Gastrocnemius medialis (tissue), 4 donors: ENCODE data around the gene SHB. TPM values are rescaled to one million over a fixed set of nuclear protein-coding genes. Genes with fewer than 3 reads are reported as not detected.

ENCODE experiments used
- ATAC-seq, 2 donors: fragments of 150-250 bp; one replicate each; pipeline ENCODE4 v1.9.1; 2016
- DNase-seq, 2 donors: peaks; one replicate each; pipeline ENCODE4 v3.0.0-alpha.2; 2019
- H3K27ac ChIP-seq, 4 donors: fragments of 200-600 bp; sonication (generic); 1 replicate in 1 of 4; 2 replicates in 3 of 4; pipeline ENCODE4 v1.5.1; 2016 to 2018; ENCODE audit warnings: mild to moderate bottlenecking in 2 of 4, moderate library complexity in 1 of 4
- H3K27me3 ChIP-seq, 3 donors: fragments of 200-600 bp; sonication (generic) in 2 of 3; 1 replicate in 1 of 3; 2 replicates in 2 of 3; pipeline versions ENCODE4 v1.5.1 to v1.6.0; 2016 to 2019; ENCODE audit warnings: mild to moderate bottlenecking in 1 of 3, moderate library complexity in 1 of 3
- H3K36me3 ChIP-seq, 2 donors: fragments of 200-600 bp; sonication (generic) in 1 of 2; one replicate each; pipeline ENCODE4 v1.5.1; 2017 to 2018
- H3K4me1 ChIP-seq, 2 donors: fragments of 200-600 bp; sonication (generic) in 1 of 2; one replicate each; pipeline ENCODE4 v1.5.1; 2016 to 2017; ENCODE audit warnings: mild to moderate bottlenecking in 2 of 2
- H3K4me3 ChIP-seq, 4 donors: fragments of 200-600 bp; sonication (generic) in 3 of 4; 1 replicate in 1 of 4; 2 replicates in 3 of 4; pipeline ENCODE4 v1.5.1; 2016 to 2019; ENCODE audit warnings: mild to moderate bottlenecking in 2 of 4
- H3K9me3 ChIP-seq, 3 donors: fragments of 200-600 bp; sonication (generic) in 2 of 3; 1 replicate in 1 of 3; 2 replicates in 2 of 3; pipeline ENCODE4 v1.5.1; 2016 to 2019
- CTCF ChIP-seq, 5 experiments: fragments of 450-650 bp in 3 of 5; fragments of 200-600 bp in 2 of 5; sonication (generic) in 2 of 5; IDR thresholded peaks in 4 of 5; conservative IDR thresholded peaks in 1 of 5; 1 replicate in 4 of 5; 2 replicates in 1 of 5; pipeline ENCODE4 v1.5.1; 2016 to 2019; ENCODE audit warnings: antibody characterized with exemption in 5 of 5, mild to moderate bottlenecking in 3 of 5, moderate library complexity in 3 of 5
- POLR2A ChIP-seq, 2 donors: fragments of 450-650 bp; IDR thresholded peaks; one replicate each; pipeline ENCODE4 v1.6.1; 2017; ENCODE audit warnings: antibody characterized with exemption in 2 of 2, mild to moderate bottlenecking in 2 of 2, moderate library complexity in 2 of 2
- in situ Hi-C, 4 donors: fragments of 200-750 bp; cut with MboI; loops; one replicate each; pipeline versions ENCODE4 v1.15.0 to v1.8.0; 2017; ENCODE audit warnings: low sequenced_read_pairs in 4 of 4
- intact Hi-C: fragments of 100-400 bp; cut with DNase I; formaldehyde crosslinking; loops from one replicate; pipeline ENCODE4 v1.15.1; 2023; ENCODE audit warnings: low total_unique reads
- total RNA-seq, 4 donors: library from RNA; depleted of rRNA; stranded (reverse); fragments of >200 nt; gene quantifications; one replicate each; pipeline versions ENCODE4 v1.1.0 to v1.2.3, GENCODE V29; 2016

SHB gene
- total RNA-seq, 4 donors from 2014 or later, result 1.2 to 6.1 (median 4.6) TPM

GRCh38 chr9:37876376-37876775, 192.7 kb downstream of the SHB start:
- Histone ChIP-seq H3K36me3 (no peaks in the 10 kb centered on the region), H3K4me3 (no peak overlapping the region), H3K9me3 (no peaks in the 10 kb centered on the region), H3K27ac (no peak overlapping the region), H3K4me1 (no peaks in the 10 kb centered on the region), H3K27me3 (no peaks in the 10 kb centered on the region)
- DNase-seq (no peak), ATAC-seq (no peak)
- in situ Hi-C loops (loop anchor here in 1 of 4 donors (25.0 kb wide), 1 partner anchor 89 kb away; the partner anchor contains the start of gene EXOSC3), intact Hi-C loops (no loop called here)
- TF ChIP-seq CTCF (IDR thresholded peaks at IDR 0.05 in 4 of 5, conservative IDR thresholded peaks at IDR 0.05 in 1 of 5) (no peak), POLR2A (IDR thresholded peaks at IDR 0.05) (no peak)

GRCh38 chr9:37873955-37874354, 195.1 kb downstream of the SHB start:
- Histone ChIP-seq H3K4me3 (no peak overlapping the region), H3K4me1 (no peaks in the 10 kb centered on the region), H3K27me3 (no peaks in the 10 kb centered on the region), H3K9me3 (no peaks in the 10 kb centered on the region), H3K27ac (no peak overlapping the region), H3K36me3 (no peaks in the 10 kb centered on the region)
- intact Hi-C loops (no loop called here), in situ Hi-C loops (no loop called here)
- DNase-seq, result no peak
- TF ChIP-seq POLR2A (IDR thresholded peaks at IDR 0.05), result no peak
- no peak for TF ChIP-seq CTCF (IDR thresholded peaks at IDR 0.05 in 4 of 5, conservative IDR thresholded peaks at IDR 0.05 in 1 of 5)
- no peak for ATAC-seq

GRCh38 chr9:37870799-37871176, 198.2 kb downstream of the SHB start:
- Histone ChIP-seq H3K9me3 (no peaks in the 10 kb centered on the region), H3K27ac (no peak overlapping the region), H3K36me3 (peaks cover 0 to 4% of the 10 kb centered on the region in 2 donors), H3K27me3 (no peaks in the 10 kb centered on the region), H3K4me3 (no peak overlapping the region), H3K4me1 (no peaks in the 10 kb centered on the region)
- in situ Hi-C loops (no loop called here), intact Hi-C loops (no loop called here)
- DNase-seq (no peak), ATAC-seq (no peak)
- no peak for TF ChIP-seq CTCF (IDR thresholded peaks at IDR 0.05 in 4 of 5, conservative IDR thresholded peaks at IDR 0.05 in 1 of 5)
- no peak for TF ChIP-seq POLR2A (IDR thresholded peaks at IDR 0.05)

- Histone ChIP-seq H3K4me1 (no peaks in the 10 kb centered on the region), H3K4me3 (no peak overlapping the region), H3K27me3 (no peaks in the 10 kb centered on the region), H3K27ac (no peak overlapping the region), H3K36me3 (peaks cover 0 to 9% of the 10 kb centered on the region in 2 donors), H3K9me3 (no peaks in the 10 kb centered on the region)
- intact Hi-C loops, result no loop called here
- ATAC-seq (no peak), DNase-seq (no peak)
- TF ChIP-seq POLR2A (IDR thresholded peaks at IDR 0.05) (no peak), CTCF (IDR thresholded peaks at IDR 0.05 in 4 of 5, conservative IDR thresholded peaks at IDR 0.05 in 1 of 5) (no peak)
- in situ Hi-C loops, result no loop called here
These were observed 198.8 kb downstream of the SHB start for GRCh38 chr9:37870081-37870798.

Other genes starting within 250 kb of the SHB start
- 10 to 100 TPM; 16.0 to 30.7 (median 22.2) TPM for gene SLC25A51, start 165.1 kb downstream of the SHB start, total RNA-seq